GM21576 (cell line): ENCODE measurements around the gene C2orf74.

ENCODE experiments used
- ATAC-seq: cut with Tn5 transposase; IDR thresholded peaks from one replicate; pipeline ENCODE4 v1.9.1; 2021; ENCODE audit warnings: mild to moderate bottlenecking, moderate library complexity; ENCODE audit not compliant: unreplicated experiment

C2orf74 gene

DNA sequence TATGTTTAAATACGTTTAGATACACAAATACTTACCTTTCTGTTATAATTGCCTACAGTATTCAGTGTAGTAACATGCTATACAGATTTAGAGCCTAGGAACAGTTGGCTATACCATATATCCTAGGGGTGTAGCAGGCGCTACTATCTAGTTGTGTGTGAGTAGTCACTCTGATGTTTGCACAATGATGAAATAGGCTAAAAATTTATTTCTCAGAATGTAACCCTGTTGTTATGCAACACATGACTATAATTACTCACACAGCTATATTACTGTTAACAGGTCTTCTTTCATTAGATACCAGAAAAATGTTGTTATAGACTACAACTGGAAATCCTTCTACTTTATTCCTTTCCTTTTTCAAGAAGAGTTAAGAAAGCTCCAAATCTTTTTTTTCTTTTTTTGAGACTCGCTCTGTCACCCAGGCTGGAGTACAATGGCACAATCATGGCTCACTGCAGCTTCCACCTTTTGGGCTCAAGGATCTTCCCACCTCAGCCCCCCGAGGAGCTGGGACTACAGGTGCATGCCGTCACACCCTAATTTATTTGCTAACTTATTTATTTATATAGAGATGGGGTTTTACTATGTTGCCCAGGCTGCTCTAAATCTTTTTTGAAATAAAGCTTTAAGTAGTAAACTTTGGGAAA lies 48.5 kb downstream of the C2orf74 start:
- ATAC-seq: no peak

DNA sequence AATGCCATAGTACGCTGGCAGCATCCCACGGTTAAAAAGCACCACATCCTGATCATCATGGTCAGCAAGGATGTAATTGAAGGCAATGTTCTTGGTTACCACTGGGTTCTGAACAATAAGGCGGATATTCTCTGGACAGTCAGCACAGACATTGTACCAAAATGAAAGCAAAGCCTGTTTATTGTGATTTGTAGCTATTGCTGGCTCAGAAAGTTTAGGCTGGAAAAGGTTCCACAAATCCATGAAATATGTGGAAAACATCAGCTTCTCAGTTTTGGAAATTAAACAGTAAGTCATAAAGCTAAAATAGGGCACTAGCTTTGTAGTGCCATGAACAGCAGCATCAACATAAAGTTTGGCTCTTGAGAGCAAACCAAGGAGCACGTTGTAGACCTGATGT lies 52.2 kb downstream of the C2orf74 start:
- ATAC-seq: no peak
